WTC11 (cell line): ENCODE measurements around the gene POMT1.

Experiments used
- ATF3 ChIP-seq: sonication (generic); formaldehyde crosslinking; conservative IDR thresholded peaks from 2 replicates; pipeline ENCODE4 v1.8.1; 2022; ENCODE audit warnings: mild to moderate bottlenecking, missing genetic modification reagents
- CTCF ChIP-seq: fragments of 200-600 bp; IDR thresholded peaks from 2 replicates; pipeline ENCODE4 v1.8.0; 2022; ENCODE audit warnings: antibody characterized with exemption
- ELF4 ChIP-seq: sonication (generic); formaldehyde crosslinking; IDR thresholded peaks from 2 replicates; pipeline ENCODE4 v1.8.1; 2022; ENCODE audit warnings: low read depth, mild to moderate bottlenecking, moderate library complexity, missing genetic modification reagents
- ETV6 ChIP-seq: sonication (generic); formaldehyde crosslinking; IDR thresholded peaks from 2 replicates; pipeline ENCODE4 v1.8.1; 2022; ENCODE audit warnings: mild to moderate bottlenecking, missing genetic modification reagents
- FOXK1 ChIP-seq: sonication (generic); formaldehyde crosslinking; IDR thresholded peaks from 2 replicates; pipeline ENCODE4 v1.8.0; 2022; ENCODE audit warnings: mild to moderate bottlenecking, moderate library complexity, missing genetic modification reagents
- HMGXB4 ChIP-seq: sonication (generic); formaldehyde crosslinking; IDR thresholded peaks from 2 replicates; pipeline ENCODE4 v1.8.1; 2023; ENCODE audit warnings: mild to moderate bottlenecking, moderate library complexity, missing genetic modification reagents
- MAX ChIP-seq: sonication (generic); formaldehyde crosslinking; IDR thresholded peaks from 2 replicates; pipeline ENCODE4 v1.8.0; 2022; ENCODE audit warnings: mild to moderate bottlenecking, missing genetic modification reagents
- NR3C1 ChIP-seq: sonication (generic); formaldehyde crosslinking; conservative IDR thresholded peaks from 2 replicates; pipeline ENCODE4 v1.8.1; 2023; ENCODE audit warnings: low read depth, mild to moderate bottlenecking, missing genetic modification reagents
- SMAD4 ChIP-seq: sonication (generic); formaldehyde crosslinking; IDR thresholded peaks from 2 replicates; pipeline ENCODE4 v1.8.0; 2022; ENCODE audit warnings: mild to moderate bottlenecking, missing genetic modification reagents
- TCF7 ChIP-seq: sonication (generic); formaldehyde crosslinking; IDR thresholded peaks from 2 replicates; pipeline ENCODE4 v1.8.0; 2022; ENCODE audit warnings: mild to moderate bottlenecking, low read depth, missing genetic modification reagents, moderate library complexity
- ZNF512 ChIP-seq: sonication (generic); formaldehyde crosslinking; IDR thresholded peaks from 2 replicates; pipeline ENCODE4 v1.8.1; 2022; ENCODE audit warnings: missing genetic modification reagents, borderline replicate concordance

- no peak for TF ChIP-seq MAX
- TF ChIP-seq FOXK1 (CRISPR knock-in tag) = no peak
- TF ChIP-seq TCF7 (CRISPR knock-in tag) = no peak
- no peak for TF ChIP-seq ATF3 (CRISPR knock-in tag)
- TF ChIP-seq ELF4 (CRISPR knock-in tag) = no peak
- no peak for TF ChIP-seq CTCF
- TF ChIP-seq NR3C1 (CRISPR knock-in tag) = no peak
- TF ChIP-seq ZNF512 (CRISPR knock-in tag) = no peak
- no peak for TF ChIP-seq ETV6 (CRISPR knock-in tag)
- no peak for TF ChIP-seq HMGXB4 (CRISPR knock-in tag)
- TF ChIP-seq SMAD4 (CRISPR knock-in tag) = no peak
These were observed 25.4 kb upstream of the POMT1 start for GRCh38 chr9:131477367-131477766.
